Activated T-cell treated with anti-CD3 and anti-CD28 coated beads for 4 hours (primary cell): ENCODE measurements around the gene TMEM214.
A peak's percentile ranks its signal among the peaks of the same experiment; 100 is the strongest.

Source experiments
- DNase-seq: peaks from one replicate; pipeline ENCODE4 v3.0.0-alpha.2; 2020

The TMEM214 gene

GRCh38 chr2:27042159-27042661 lies 9.4 kb downstream of the TMEM214 start:
- DNase-seq, result no peak

- DNase-seq, result no peak
Observed at GRCh38 chr2:27042985-27043634, 10.3 kb downstream of the TMEM214 start.

DNA sequence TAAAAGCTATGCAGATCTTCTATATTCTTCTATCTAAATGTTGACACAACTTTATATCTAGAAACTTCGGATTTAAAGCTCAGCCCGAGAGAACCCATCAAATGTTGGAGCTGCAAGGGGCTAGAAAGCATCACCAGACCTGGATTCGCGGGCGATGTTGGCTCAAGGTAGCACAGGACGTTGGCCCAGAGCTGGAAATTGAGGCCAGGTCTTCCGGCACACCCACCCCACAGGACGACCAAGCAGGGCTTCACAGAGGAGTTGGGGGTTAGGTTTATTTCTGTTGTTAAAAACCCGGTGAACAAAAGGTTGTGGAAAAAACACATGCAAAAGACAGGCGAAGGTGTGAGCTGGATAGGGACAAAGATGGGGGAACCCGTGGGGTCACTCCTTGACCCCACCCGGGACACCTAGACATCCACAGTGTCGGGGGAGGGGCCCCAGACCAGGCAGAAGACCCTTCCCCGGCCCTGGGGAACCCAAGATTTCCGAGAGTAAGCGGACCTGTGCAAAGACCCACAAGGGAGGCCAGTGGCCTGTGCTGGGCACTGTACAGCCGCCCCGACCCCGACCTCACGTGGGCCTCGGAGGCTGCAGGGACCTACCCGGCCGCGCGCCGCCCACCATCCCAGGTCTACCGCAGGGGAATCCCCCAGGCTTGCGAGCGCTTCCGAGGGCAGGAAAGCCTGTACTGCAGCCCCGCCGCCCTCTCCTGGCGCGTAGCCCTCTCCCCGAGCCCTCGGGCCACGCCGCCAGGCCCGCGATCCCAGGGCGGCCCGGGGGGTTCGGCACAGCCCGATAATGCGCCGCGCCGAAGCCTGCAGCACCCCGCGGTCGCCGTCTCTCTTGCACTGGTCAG lies 16.9 kb downstream of the TMEM214 start:
- DNase-seq, result peak; percentile 51

DNA sequence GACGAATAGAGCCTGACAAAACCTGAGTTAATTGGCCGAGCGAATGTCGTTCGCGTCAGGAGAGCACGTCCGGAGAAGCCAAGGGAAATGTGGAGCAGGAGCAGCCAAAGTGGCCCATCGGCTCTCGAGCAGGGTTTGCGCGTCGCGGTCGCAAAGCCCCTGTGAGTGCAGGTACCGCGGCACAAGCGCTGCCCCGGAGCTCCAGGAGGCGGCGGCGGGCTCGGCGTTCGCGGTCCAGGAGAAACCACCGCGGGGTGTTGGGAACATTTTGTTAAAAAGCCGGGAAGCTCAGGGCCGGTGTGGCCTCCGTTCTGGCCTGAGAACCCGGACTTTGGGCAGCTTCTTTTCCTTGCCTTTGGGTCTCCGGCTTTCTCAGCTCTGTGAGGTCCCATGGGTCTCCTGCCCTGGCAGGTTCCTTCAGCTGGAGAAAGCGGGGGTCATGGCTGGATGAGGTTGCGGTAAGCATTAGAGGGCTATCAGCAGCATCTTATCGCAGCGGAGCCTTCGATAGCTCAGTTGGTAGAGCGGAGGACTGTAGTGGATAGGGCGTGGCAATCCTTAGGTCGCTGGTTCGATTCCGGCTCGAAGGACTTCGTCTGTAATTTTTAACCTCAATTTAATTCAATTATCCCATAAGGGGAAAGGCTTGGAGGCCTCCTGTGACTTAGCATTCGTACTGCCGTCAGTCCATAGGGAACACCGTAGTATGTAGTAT lies 17.7 kb downstream of the TMEM214 start:
- DNase-seq, result peak; percentile 92

DNA sequence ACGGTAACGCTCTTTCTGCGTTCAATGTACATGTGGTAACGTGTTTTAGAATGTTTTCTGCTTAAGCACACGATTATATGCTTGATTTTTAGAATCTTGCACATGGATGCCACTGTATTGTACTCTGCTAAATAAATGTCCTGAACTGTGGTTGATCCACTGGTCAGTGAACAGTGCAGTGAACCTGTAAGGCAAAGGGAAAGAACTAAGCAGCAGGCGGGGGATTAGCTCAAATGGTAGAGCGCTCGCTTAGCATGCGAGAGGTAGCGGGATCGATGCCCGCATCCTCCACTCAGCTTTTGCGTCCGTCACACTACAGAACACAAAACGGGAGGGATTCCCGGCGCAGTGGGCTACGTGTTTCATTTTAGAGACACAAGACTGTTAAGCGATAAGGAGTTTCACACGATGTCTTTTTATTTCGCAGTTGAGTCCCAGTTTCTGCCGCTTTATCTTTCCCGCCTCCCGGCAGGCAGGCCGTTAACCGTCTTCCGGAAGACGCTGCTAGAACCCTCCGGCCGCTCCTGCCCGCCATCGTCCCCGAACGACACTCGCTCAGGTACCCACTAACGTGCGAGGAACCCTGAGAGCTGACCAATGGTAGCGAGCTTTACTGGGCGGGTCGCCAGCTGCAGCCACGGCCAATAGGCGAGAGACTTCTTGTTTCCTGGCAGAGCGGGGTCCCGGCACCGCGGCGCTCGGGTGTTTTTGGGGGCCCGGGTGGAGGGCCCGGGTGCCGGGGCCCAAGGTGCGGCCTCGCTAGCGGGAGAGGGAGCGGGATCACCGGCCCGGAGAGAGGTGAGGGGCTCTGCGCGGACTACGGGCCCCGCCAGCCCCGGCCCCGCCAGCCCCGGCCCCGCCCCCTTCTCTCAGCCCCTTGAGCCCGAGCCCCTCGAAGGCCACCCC lies 18.5 kb downstream of the TMEM214 start, which contains the start of gene AGBL5:
Gene AGBL5, plus strand, starts transcription at position 673 of the 906 bp plus-strand sequence. CDS start 1,291 bp downstream, outside the sequence.
- peak; percentile 94 for DNase-seq

DNA sequence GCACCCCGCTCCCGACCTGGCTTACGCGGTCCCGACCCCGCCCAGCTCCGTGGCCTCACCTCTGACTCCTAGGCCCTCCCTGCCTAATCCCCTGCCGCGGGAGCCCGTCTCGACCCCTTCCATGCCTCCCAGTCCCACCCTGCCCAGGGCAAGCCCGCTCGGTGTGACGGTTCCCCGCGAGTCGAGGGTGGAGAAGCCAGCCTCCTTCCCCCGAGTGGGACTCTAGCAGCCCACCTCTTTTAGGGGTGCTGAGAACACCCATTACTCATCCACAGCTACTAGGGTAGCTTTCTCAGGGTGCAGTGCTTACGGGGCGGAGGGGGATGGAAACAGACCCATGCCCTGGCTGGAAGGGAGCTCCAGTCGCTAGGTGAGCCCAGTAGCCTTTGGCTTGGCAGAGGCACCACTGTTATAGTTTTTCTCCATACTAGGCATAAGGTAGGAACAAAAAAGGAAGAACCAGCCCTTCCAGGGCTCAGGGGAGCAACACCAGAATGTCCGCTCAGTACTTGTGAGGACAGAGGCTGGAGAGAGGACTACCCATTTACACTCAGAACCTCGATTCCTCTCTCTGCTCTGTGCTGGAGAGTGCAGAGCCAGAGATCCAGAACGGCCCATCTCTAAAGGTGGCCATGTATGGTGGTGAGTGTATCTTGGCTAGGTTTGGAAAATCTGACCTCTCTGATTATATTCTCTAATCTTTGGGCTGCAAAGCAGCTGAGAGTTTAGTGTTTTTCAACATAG lies 19.3 kb downstream of the TMEM214 start:
- DNase-seq, result peak; percentile 37

- DNase-seq, result no peak
Observed at GRCh38 chr2:27053321-27053720, 20.6 kb downstream of the TMEM214 start.

GRCh38 chr2:27053776-27054175 lies 21.0 kb downstream of the TMEM214 start:
- DNase-seq, result no peak

DNA sequence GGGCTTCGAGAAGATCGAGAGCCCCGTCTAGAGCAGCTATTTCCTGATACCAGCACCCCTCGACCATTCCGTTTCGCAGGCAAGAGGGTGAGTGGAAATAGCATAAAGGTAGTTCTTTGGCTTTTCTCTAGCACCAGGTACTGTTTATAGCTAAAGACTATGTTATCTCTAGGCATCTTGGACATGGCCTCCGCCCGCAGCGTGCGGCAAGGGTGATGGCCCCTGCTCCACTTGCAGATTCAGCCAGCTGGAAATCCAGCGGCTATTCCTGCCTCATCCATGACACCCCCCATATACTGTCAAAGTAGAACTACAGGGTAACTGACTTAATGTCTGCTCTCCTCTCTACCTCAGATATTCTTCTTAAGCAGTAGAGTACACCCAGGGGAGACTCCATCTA lies 22.0 kb downstream of the TMEM214 start:
- DNase-seq, result no peak

GRCh38 chr2:27057184-27057583 lies 24.4 kb downstream of the TMEM214 start:
- DNase-seq, result no peak

DNA sequence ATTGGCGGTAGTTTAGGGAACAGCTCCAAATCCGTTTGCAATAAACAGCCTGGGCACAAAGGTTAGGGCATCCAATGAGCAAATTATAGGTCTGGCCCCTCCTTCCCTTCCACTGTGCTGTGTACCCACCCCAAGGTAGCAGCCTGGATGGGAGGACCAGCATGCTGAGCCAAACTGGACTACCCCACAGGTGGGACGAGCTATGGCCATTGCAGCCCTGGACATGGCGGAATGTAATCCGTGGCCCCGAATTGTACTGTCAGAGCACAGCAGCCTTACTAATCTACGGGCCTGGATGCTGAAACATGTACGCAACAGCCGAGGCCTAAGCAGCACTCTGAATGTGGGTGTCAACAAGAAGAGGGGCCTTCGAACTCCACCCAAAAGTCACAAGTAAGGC lies 25.4 kb downstream of the TMEM214 start:
- no peak for DNase-seq

GRCh38 chr2:27059141-27059820 lies 26.5 kb downstream of the TMEM214 start:
- DNase-seq, result no peak

DNA sequence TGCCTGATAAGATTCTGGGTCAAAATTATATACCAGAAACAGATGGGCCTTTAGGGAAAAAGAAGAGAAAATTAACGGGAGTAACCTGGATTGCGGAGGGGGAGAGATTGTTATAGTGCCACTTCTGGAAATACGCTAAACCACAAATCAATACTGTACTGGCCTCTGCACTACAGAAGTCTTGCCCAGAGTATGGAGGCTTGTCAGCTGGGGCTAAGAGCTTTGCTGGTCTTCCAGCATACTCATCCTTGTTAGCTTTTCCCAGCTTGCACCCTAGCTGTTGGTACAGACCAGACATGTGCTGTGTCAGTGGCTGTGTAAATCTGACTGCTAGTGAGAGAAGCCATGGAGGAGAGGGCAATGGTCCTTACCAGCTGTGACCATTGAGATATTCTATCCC lies 27.6 kb downstream of the TMEM214 start:
- no peak for DNase-seq

- DNase-seq, result no peak
Observed at GRCh38 chr2:27065128-27065527, 32.4 kb downstream of the TMEM214 start.

GRCh38 chr2:27067385-27067784 lies 34.6 kb downstream of the TMEM214 start:
- no peak for DNase-seq

GRCh38 chr2:27069436-27069835 lies 36.7 kb downstream of the TMEM214 start:
- no peak for DNase-seq

- no peak for DNase-seq
Observed at GRCh38 chr2:27069961-27070618, 37.3 kb downstream of the TMEM214 start.

DNA sequence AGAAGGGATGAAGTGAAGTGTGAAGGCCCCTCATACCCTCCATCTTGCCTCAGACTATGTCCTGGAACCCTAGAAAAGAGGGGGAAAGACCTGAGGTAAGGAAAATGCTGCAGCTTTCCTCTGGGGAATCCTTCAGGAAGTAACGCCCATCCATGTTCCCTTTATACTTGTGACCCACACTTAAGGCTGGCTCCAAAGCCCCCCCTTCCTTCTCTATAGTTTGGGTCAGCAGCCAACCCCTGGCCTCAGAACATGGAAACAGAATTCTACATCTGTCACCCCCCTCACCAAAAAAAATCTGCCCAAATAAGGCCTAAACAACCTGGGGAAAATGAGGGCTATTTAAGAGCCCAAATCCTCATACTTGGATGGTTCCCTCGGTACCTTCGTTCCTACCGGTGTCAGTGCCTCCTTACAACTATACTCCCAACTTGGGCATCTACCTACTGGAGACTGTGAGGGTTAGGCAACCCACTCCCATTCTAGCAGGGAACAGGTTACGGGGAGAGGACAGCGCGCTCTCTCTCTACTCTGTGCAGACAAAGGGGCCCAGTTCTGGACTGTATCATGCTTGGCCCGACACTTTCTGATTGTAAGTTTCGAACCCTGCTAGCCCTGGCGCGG lies 38.0 kb downstream of the TMEM214 start:
- DNase-seq, result no peak

DNA sequence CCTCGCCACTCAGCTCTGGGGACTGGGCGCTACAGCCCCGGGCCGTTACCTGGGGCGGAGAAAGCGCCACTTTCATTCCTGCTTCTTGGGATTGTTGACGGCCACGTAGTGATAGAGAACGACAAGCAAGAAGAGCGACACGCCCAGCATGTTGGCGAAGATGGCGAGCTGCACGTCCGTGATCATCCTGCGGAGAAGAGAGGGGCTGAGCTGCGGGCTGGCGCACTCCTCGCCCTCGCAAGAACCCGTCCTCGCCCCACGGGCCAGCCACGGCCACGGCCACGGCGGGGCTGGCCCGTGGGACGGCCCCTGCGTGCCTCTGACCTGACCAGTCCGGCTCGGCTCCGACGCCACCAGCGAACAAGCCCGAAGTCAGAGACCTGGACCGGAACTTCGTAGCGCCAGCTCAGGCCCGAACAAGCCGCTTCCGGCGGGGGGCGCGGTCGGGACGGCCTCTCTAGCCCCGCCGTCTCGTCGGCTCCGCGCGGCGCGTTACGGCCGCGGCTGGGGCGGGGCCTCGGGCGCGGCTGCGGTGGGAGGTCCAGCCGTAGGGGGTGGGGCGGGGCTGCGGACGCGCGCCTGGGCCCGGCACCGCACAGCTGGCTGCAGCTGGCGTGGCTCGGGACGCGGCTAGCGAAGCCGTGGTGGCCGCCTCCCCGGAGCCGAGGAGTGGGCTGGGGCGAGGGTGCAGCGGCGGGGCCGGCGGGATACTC lies 38.7 kb downstream of the TMEM214 start, which contains the start of gene OST4:
Gene OST4, minus strand, starts transcription at position 378 of the 713 bp plus-strand sequence.
- DNase-seq, result peak; percentile 79
